ENCODE results near the gene GPC6.

GPC6 gene

GRCh38 chr13:93811738-93812112 is 585.1 kb downstream of the GPC6 start:
- DNase-seq (ENCODE audit: low read depth in 2 of 3, low spot score in 2 of 3) = no peak

GRCh38 chr13:93814658-93815057 is 588.1 kb downstream of the GPC6 start:
- DNase-seq (ENCODE audit: low read depth in 2 of 3, low spot score in 2 of 3) = no peak

- DNase-seq (ENCODE audit: low read depth in 2 of 3, low spot score in 2 of 3) = no peak
These were observed 591.7 kb downstream of the GPC6 start for GRCh38 chr13:93818345-93818744.

GRCh38 chr13:93819331-93819890 is 592.8 kb downstream of the GPC6 start:
- no peak for DNase-seq (ENCODE audit: low read depth in 2 of 3, low spot score in 2 of 3)

- no peak for DNase-seq (ENCODE audit: low read depth in 2 of 3, low spot score in 2 of 3)
These were observed 597.7 kb downstream of the GPC6 start for GRCh38 chr13:93824286-93824685.

GRCh38 chr13:93834051-93834450 is 607.4 kb downstream of the GPC6 start:
- DNase-seq (ENCODE audit: low read depth in 2 of 3, low spot score in 2 of 3) = no peak

- DNase-seq (ENCODE audit: low read depth in 2 of 3, low spot score in 2 of 3) = no peak
These were observed 616.5 kb downstream of the GPC6 start for GRCh38 chr13:93843082-93843481.

GRCh38 chr13:93847162-93847561 is 620.6 kb downstream of the GPC6 start:
- no peak for DNase-seq (ENCODE audit: low read depth in 2 of 3, low spot score in 2 of 3)

- DNase-seq (ENCODE audit: low read depth in 2 of 3, low spot score in 2 of 3) = no peak
These were observed 621.6 kb downstream of the GPC6 start for GRCh38 chr13:93848247-93848646.

GRCh38 chr13:93851236-93851635 is 624.6 kb downstream of the GPC6 start:
- no peak for DNase-seq (ENCODE audit: low read depth in 2 of 3, low spot score in 2 of 3)

- no peak for DNase-seq (ENCODE audit: low read depth in 2 of 3, low spot score in 2 of 3)
These were observed 627.3 kb downstream of the GPC6 start for GRCh38 chr13:93853912-93854311.

GRCh38 chr13:93857126-93857525 is 630.5 kb downstream of the GPC6 start:
- DNase-seq (ENCODE audit: low read depth in 2 of 3, low spot score in 2 of 3) = no peak

GRCh38 chr13:93859716-93860115 is 633.1 kb downstream of the GPC6 start:
- DNase-seq (ENCODE audit: low read depth in 2 of 3, low spot score in 2 of 3) = no peak

GRCh38 chr13:93861818-93862217 is 635.2 kb downstream of the GPC6 start:
- DNase-seq (ENCODE audit: low read depth in 2 of 3, low spot score in 2 of 3) = no peak

- DNase-seq (ENCODE audit: low read depth in 2 of 3, low spot score in 2 of 3) = no peak
These were observed 635.7 kb downstream of the GPC6 start for GRCh38 chr13:93862259-93862658.

- DNase-seq (ENCODE audit: low read depth in 2 of 3, low spot score in 2 of 3) = no peak
These were observed 638.6 kb downstream of the GPC6 start for GRCh38 chr13:93865235-93865634.

- DNase-seq (ENCODE audit: low read depth in 2 of 3, low spot score in 2 of 3) = no peak
These were observed 640.9 kb downstream of the GPC6 start for GRCh38 chr13:93867481-93867880.

- DNase-seq (ENCODE audit: low read depth in 2 of 3, low spot score in 2 of 3) = no peak
These were observed 645.8 kb downstream of the GPC6 start for GRCh38 chr13:93872376-93872775.

GRCh38 chr13:93872786-93873347 is 646.3 kb downstream of the GPC6 start:
- no peak for DNase-seq (ENCODE audit: low read depth in 2 of 3, low spot score in 2 of 3)

GRCh38 chr13:93875547-93875946 is 648.9 kb downstream of the GPC6 start:
- DNase-seq (ENCODE audit: low read depth in 2 of 3, low spot score in 2 of 3) = no peak

GRCh38 chr13:93876236-93876635 is 649.6 kb downstream of the GPC6 start:
- DNase-seq (ENCODE audit: low read depth in 2 of 3, low spot score in 2 of 3) = no peak

- no peak for DNase-seq (ENCODE audit: low read depth in 2 of 3, low spot score in 2 of 3)
These were observed 652.1 kb downstream of the GPC6 start for GRCh38 chr13:93878675-93879074.

GRCh38 chr13:93881411-93881810 is 654.8 kb downstream of the GPC6 start:
- DNase-seq (ENCODE audit: low read depth in 2 of 3, low spot score in 2 of 3) = no peak
